ENCODE results near the gene GP9. TPM values are rescaled to one million over a fixed set of nuclear protein-coding genes. Genes with fewer than 3 reads are reported as not detected.

The GP9 gene
- total and polyA plus RNA-seq, 2 experiments from 2014 or later: not detected

DNA sequence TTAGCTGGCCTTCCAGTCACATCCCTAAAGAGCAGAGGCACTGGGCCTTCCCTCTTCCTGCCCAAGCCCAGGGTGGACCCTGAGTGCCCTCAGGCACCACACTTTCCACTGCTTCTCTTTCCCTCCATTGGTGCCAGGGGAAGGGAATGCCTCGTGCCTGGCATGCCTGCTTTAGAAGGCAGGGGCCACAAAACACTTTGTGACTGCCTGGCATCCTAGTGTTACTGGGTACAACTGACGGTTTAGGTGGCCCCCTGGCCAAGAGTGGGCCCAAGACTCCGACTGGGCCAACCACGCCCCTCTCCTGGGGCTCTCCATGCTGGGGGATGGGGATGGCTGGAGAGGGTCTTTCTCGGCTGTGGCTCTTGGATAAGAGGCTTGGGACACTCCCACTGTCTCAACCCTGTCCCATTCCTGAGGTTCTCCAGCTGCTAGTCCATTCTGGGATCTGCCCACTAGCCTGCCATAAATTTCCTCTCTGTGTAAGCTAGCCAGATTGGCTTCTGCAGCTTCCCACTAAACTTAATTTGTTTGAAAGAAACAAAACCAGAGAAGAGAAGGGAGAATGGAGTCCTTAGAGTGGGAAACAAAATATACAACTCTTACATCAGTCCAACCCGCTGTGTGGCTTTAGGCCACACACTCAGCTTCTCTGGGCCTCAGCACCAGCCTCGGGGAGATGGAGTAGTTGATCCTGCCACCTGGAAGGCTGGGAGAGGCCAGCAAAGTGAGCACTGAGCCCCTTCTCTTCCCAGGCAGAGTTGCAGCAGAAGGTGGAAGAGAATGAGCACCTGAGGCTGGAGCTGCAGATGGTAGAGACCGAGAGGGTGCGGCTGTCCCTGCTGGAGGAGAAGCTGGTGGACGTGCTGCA lies 24.1 kb upstream of the GP9 start:
- Histone ChIP-seq H3K4me1 (ENCODE audit: insufficient read depth) (no peaks in the 10 kb centered on the region), H4K20me1 (ENCODE audit: insufficient read depth, poor library complexity, severe bottlenecking) (no peaks in the 10 kb centered on the region), H3K79me2 (no peaks in the 10 kb centered on the region), H3K9me2 (replicated peaks; ENCODE audit: insufficient read depth) (no peaks in the 10 kb centered on the region), H3K4me2 (no peak overlapping the region), H3K27ac (no peak overlapping the region), H3K4me3 (no peak overlapping the region), H3K36me3 (replicated peaks; ENCODE audit: insufficient read depth, low read depth) (no peaks in the 10 kb centered on the region), H3K9me3 (ENCODE audit: low read depth) (no peaks in the 10 kb centered on the region), H2AFZ (no peak overlapping the region), H3K27me3 (no peaks in the 10 kb centered on the region)
- WGBS (ENCODE audit: low lambda C conversion rate, missing lambda C conversion rate): 92% methylated on average over 10 of the region's 10 CpGs
- TF ChIP-seq, protein P1, sequence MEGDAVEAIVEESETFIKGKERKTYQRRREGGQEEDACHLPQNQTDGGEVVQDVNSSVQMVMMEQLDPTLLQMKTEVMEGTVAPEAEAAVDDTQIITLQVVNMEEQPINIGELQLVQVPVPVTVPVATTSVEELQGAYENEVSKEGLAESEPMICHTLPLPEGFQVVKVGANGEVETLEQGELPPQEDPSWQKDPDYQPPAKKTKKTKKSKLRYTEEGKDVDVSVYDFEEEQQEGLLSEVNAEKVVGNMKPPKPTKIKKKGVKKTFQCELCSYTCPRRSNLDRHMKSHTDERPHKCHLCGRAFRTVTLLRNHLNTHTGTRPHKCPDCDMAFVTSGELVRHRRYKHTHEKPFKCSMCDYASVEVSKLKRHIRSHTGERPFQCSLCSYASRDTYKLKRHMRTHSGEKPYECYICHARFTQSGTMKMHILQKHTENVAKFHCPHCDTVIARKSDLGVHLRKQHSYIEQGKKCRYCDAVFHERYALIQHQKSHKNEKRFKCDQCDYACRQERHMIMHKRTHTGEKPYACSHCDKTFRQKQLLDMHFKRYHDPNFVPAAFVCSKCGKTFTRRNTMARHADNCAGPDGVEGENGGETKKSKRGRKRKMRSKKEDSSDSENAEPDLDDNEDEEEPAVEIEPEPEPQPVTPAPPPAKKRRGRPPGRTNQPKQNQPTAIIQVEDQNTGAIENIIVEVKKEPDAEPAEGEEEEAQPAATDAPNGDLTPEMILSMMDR (IDR thresholded peaks at IDR 0.05; ENCODE audit: poor library complexity): no peak
- no peak for DNase-seq (ENCODE audit: low spot score)

DNA sequence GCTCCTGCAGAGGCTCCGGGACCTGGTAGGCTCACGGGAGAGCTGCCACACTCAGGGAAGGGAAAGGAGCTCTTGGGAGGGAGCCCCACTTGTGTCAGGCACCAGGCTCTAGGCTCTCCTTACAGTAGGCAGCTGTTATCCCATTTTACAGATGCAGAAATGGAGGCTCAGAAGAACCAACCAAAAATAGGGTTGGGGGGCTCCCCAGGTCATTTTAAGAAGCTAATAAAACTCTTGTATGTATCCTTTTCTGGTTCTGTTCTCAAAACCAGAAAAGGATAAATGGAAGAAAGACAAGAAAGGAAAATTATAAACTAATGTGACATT lies 23.5 kb upstream of the GP9 start:
- no peak for DNase-seq (ENCODE audit: low spot score)
- Histone ChIP-seq H3K27me3 (no peaks in the 10 kb centered on the region), H3K79me2 (no peaks in the 10 kb centered on the region), H3K4me1 (ENCODE audit: insufficient read depth) (no peaks in the 10 kb centered on the region), H3K9me2 (replicated peaks; ENCODE audit: insufficient read depth) (no peaks in the 10 kb centered on the region), H3K4me3 (no peak overlapping the region), H4K20me1 (ENCODE audit: insufficient read depth, poor library complexity, severe bottlenecking) (no peaks in the 10 kb centered on the region), H2AFZ (no peak overlapping the region), H3K27ac (no peak overlapping the region), H3K36me3 (replicated peaks; ENCODE audit: insufficient read depth, low read depth) (no peaks in the 10 kb centered on the region), H3K4me2 (no peak overlapping the region), H3K9me3 (ENCODE audit: low read depth) (no peaks in the 10 kb centered on the region)
- WGBS (ENCODE audit: low lambda C conversion rate, missing lambda C conversion rate): 41% methylated on average over 2 of the region's 2 CpGs
- TF ChIP-seq, protein P1 (IDR thresholded peaks at IDR 0.05; ENCODE audit: poor library complexity): no peak
- no peak for TF ChIP-seq EZH2 (IDR thresholded peaks at IDR 0.05; ENCODE audit: borderline replicate concordance)
- TF ChIP-seq EZH2phosphoT487 (IDR thresholded peaks at IDR 0.05; ENCODE audit: low read depth, severe bottlenecking, unreplicated experiment): no peak

DNA sequence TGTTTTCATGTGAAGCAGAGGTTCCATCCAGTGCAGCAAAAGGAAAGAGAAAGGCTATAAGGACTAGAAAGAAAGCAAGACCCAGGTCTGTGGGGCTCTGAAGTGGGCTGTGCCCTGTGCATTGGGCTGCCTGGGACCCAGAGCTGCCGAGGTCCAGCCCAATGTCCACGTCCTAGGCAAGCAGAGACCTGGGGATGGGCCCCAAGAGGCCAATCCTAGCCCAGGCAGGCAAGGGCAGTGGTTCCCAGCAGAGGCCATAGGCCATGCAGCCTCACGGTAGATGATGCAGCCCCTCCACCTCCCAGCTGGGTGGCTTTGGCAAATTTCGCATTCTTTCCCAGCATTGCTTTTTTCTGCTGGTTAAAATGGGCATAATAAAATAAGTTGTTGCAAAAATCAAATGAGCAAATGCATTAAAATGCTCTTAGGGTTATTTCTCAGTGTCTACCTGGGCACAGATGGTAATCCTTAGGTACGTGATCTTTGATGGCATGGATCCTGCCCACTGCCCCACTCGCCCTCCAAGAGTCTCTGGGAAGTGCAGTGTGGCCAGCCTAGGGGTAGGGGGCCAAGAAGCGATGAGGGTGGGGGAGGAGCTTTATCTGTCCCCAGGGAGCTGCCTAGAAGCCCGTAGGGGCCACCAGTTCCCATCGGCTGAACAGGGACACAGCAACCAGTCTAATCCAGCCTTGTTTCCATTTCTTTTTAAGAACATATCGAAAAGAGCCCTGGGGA lies 22.3 kb upstream of the GP9 start:
- 82% methylated on average over 9 of the region's 10 CpGs for whole genome bisulfite sequencing (ENCODE audit: low lambda C conversion rate, missing lambda C conversion rate)
- H3K4me3 ChIP-seq: no peak overlapping the region
- H3K9me3 ChIP-seq (ENCODE audit: low read depth): no peaks in the 10 kb centered on the region
- TF ChIP-seq EZH2 (IDR thresholded peaks at IDR 0.05; ENCODE audit: borderline replicate concordance): no peak
- no peak overlapping the region for H3K4me2 ChIP-seq
- no peak overlapping the region for H2AFZ ChIP-seq
- DNase-seq (ENCODE audit: low spot score): no peak
- H4K20me1 ChIP-seq (ENCODE audit: insufficient read depth, poor library complexity, severe bottlenecking): no peaks in the 10 kb centered on the region
- H3K4me1 ChIP-seq (ENCODE audit: insufficient read depth): no peaks in the 10 kb centered on the region
- no peaks in the 10 kb centered on the region for H3K36me3 ChIP-seq (replicated peaks; ENCODE audit: insufficient read depth, low read depth)
- H3K9me2 ChIP-seq (replicated peaks; ENCODE audit: insufficient read depth): no peaks in the 10 kb centered on the region
- H3K27me3 ChIP-seq: no peaks in the 10 kb centered on the region
- no peak overlapping the region for H3K27ac ChIP-seq
- H3K79me2 ChIP-seq: no peaks in the 10 kb centered on the region

DNA sequence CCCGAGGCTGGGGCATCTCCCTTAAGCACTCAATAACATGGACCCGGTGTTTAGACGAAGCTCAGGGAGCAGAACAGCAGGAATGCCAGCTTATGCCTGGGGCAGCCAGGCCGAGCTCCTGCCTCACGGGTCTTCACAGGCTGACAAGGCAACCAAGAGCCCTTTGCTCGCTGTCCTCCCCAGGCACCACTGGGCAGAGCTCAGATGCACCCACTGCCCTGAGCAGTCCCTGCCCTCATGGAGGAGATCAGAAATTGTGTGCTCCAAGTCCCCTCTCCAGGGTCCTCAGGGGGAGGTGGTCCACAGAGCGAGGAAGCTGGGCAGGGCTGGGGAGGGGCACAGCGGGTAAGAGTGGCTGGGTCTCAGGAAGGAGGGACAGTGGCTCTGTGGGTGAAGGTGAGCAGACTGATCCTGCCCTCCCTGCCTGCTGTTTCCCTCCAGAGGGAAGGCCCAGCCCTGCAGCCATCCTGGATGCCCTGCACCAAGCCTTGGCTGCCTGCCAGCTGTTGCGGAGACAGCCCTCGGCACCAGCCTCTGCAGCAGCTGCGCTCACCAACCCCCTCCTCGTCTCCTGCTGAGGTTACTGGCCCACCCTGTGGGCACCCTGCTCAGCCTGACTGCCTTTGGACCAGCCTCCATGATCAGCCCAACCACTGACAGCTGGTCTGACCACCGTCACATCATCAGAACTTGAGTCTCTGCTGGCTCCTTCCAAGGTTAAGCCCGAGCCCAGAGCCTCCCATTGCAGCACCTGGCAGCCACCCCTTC lies 21.1 kb upstream of the GP9 start:
- 69% methylated on average over 14 of the region's 14 CpGs for WGBS (ENCODE audit: low lambda C conversion rate, missing lambda C conversion rate)
- peak; percentile 54 for DNase-seq (ENCODE audit: low spot score)
- Histone ChIP-seq H3K4me3 (no peak overlapping the region), H3K4me2 (no peak overlapping the region), H3K27me3 (no peaks in the 10 kb centered on the region), H2AFZ (no peak overlapping the region), H3K27ac (no peak overlapping the region), H3K9me2 (replicated peaks; ENCODE audit: insufficient read depth) (no peaks in the 10 kb centered on the region), H3K4me1 (ENCODE audit: insufficient read depth) (no peaks in the 10 kb centered on the region), H3K79me2 (no peaks in the 10 kb centered on the region), H3K36me3 (replicated peaks; ENCODE audit: insufficient read depth, low read depth) (no peaks in the 10 kb centered on the region), H4K20me1 (ENCODE audit: insufficient read depth, poor library complexity, severe bottlenecking) (no peaks in the 10 kb centered on the region), H3K9me3 (ENCODE audit: low read depth) (no peaks in the 10 kb centered on the region)
- TF ChIP-seq, protein P1 (IDR thresholded peaks at IDR 0.05; ENCODE audit: poor library complexity): no peak
- TF ChIP-seq EZH2 (IDR thresholded peaks at IDR 0.05; ENCODE audit: borderline replicate concordance) (no peak), EZH2phosphoT487 (IDR thresholded peaks at IDR 0.05; ENCODE audit: low read depth, severe bottlenecking, unreplicated experiment) (no peak)
